ENCODE data around the gene TEAD3. TPM values are rescaled to one million over a fixed set of nuclear protein-coding genes. Genes with fewer than 3 reads are reported as not detected.

Gene TEAD3
- total and polyA plus RNA-seq, 4 donors: 1.9 to 6.8 (median 4.5) TPM

DNA sequence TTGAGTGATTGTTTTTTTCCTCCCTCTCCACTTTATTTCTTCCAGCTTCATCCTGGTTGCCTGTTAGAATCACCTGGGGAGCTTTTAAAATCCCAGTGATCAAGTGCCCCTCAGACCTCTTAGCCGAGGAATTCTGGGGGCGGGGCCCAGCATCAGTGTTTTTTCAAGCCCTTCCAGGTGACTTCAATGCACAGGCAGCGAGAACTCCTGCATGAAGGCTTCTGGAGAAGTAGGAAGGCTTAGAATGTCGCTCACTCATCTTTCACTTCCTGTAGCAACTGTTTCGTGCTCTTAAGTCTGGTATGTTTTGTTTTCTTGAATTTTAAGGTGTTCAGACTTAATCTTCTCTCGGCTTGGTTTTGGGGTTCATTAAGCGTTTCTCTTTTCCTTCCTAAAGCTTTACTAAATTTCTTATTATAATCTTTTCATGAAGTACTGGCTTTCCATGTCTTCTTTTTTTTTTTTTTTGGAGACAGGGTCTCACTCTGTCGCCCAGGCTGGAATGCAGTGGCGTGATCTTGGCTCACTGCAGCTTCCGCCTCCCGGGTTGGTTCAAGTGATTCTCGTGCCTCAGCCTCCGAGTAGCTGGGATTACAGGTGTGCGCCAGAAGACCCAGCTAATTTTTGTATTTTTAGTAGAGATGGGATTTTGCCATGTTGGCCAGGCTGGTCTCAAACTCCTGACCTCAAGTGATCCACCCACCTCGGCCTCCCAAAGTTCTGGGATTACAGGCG lies 46.7 kb upstream of the TEAD3 start:
- H3K27ac ChIP-seq (ENCODE audit: low read depth in 1 of 2, low read length in 2 of 2): no peak overlapping the region
- no peaks in the 10 kb centered on the region for H3K36me3 ChIP-seq (ENCODE audit: control insufficient read depth in 4 of 4, insufficient read depth in 3 of 4, low read depth in 1 of 4, low read length in 3 of 4)
- DNase-seq (ENCODE audit: low spot score): no peak
- H3K9me3 ChIP-seq (ENCODE audit: control insufficient read depth in 4 of 4, low read length in 3 of 4): no peaks in the 10 kb centered on the region
- TF ChIP-seq SP1 (IDR thresholded peaks at IDR 0.05): no peak
- TF ChIP-seq FOXA1 (IDR thresholded peaks at IDR 0.05): no peak
- TF ChIP-seq RXRA (IDR thresholded peaks at IDR 0.05): no peak
- TF ChIP-seq, protein P1, sequence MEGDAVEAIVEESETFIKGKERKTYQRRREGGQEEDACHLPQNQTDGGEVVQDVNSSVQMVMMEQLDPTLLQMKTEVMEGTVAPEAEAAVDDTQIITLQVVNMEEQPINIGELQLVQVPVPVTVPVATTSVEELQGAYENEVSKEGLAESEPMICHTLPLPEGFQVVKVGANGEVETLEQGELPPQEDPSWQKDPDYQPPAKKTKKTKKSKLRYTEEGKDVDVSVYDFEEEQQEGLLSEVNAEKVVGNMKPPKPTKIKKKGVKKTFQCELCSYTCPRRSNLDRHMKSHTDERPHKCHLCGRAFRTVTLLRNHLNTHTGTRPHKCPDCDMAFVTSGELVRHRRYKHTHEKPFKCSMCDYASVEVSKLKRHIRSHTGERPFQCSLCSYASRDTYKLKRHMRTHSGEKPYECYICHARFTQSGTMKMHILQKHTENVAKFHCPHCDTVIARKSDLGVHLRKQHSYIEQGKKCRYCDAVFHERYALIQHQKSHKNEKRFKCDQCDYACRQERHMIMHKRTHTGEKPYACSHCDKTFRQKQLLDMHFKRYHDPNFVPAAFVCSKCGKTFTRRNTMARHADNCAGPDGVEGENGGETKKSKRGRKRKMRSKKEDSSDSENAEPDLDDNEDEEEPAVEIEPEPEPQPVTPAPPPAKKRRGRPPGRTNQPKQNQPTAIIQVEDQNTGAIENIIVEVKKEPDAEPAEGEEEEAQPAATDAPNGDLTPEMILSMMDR (IDR thresholded peaks at IDR 0.05; ENCODE audit: low read depth, low read length, missing input control): no peak
- TF ChIP-seq JUND (IDR thresholded peaks at IDR 0.05): no peak
- TF ChIP-seq, protein P2, sequence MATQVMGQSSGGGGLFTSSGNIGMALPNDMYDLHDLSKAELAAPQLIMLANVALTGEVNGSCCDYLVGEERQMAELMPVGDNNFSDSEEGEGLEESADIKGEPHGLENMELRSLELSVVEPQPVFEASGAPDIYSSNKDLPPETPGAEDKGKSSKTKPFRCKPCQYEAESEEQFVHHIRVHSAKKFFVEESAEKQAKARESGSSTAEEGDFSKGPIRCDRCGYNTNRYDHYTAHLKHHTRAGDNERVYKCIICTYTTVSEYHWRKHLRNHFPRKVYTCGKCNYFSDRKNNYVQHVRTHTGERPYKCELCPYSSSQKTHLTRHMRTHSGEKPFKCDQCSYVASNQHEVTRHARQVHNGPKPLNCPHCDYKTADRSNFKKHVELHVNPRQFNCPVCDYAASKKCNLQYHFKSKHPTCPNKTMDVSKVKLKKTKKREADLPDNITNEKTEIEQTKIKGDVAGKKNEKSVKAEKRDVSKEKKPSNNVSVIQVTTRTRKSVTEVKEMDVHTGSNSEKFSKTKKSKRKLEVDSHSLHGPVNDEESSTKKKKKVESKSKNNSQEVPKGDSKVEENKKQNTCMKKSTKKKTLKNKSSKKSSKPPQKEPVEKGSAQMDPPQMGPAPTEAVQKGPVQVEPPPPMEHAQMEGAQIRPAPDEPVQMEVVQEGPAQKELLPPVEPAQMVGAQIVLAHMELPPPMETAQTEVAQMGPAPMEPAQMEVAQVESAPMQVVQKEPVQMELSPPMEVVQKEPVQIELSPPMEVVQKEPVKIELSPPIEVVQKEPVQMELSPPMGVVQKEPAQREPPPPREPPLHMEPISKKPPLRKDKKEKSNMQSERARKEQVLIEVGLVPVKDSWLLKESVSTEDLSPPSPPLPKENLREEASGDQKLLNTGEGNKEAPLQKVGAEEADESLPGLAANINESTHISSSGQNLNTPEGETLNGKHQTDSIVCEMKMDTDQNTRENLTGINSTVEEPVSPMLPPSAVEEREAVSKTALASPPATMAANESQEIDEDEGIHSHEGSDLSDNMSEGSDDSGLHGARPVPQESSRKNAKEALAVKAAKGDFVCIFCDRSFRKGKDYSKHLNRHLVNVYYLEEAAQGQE (IDR thresholded peaks at IDR 0.05): no peak
- TF ChIP-seq, protein P3, sequence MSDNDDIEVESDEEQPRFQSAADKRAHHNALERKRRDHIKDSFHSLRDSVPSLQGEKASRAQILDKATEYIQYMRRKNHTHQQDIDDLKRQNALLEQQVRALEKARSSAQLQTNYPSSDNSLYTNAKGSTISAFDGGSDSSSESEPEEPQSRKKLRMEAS (IDR thresholded peaks at IDR 0.05): no peak
- no peak for TF ChIP-seq ZBTB33 (IDR thresholded peaks at IDR 0.05)
- no peak for TF ChIP-seq FOXA2 (IDR thresholded peaks at IDR 0.05)
- TF ChIP-seq RAD21 (IDR thresholded peaks at IDR 0.05): no peak
- no peak for TF ChIP-seq TAF1 (conservative IDR thresholded peaks at IDR 0.05)
- TF ChIP-seq NR2F2 (IDR thresholded peaks at IDR 0.05): no peak
- no peak for TF ChIP-seq HNF4G (IDR thresholded peaks at IDR 0.05)
- TF ChIP-seq YY1 (IDR thresholded peaks at IDR 0.05): no peak
- TF ChIP-seq EGR1 (IDR thresholded peaks at IDR 0.05; ENCODE audit: low read depth in 2 of 2): no peak
- no peak for TF ChIP-seq ATF3 (IDR thresholded peaks at IDR 0.05)
- TF ChIP-seq HNF4A (conservative IDR thresholded peaks at IDR 0.05): no peak
- no peak for TF ChIP-seq GABPA (IDR thresholded peaks at IDR 0.05 in 1 of 2, conservative IDR thresholded peaks at IDR 0.05 in 1 of 2)
- H3K27me3 ChIP-seq (ENCODE audit: control insufficient read depth in 4 of 4, insufficient read depth in 4 of 4, low read length in 3 of 4): no peaks in the 10 kb centered on the region
- no peak overlapping the region for H3K4me3 ChIP-seq (ENCODE audit: low read depth in 1 of 3, low read length in 3 of 3)
- WGBS: 79% methylated on average over 16 of the region's 16 CpGs
- no peaks in the 10 kb centered on the region for H3K4me1 ChIP-seq (ENCODE audit: control insufficient read depth in 4 of 4, insufficient read depth in 4 of 4, low read length in 3 of 4)
- H3K9ac ChIP-seq (ENCODE audit: low read depth in 1 of 2, low read length in 2 of 2): no peak overlapping the region

All from liver (tissue), 9 donors.